HG03108 (cell line): ENCODE data around the gene PNMA1.

ENCODE experiments used
- ATAC-seq: cut with Tn5 transposase; IDR thresholded peaks from one replicate; pipeline ENCODE4 v1.9.1; 2021; ENCODE audit warnings: moderate library complexity; ENCODE audit not compliant: unreplicated experiment

Gene PNMA1, protein sequence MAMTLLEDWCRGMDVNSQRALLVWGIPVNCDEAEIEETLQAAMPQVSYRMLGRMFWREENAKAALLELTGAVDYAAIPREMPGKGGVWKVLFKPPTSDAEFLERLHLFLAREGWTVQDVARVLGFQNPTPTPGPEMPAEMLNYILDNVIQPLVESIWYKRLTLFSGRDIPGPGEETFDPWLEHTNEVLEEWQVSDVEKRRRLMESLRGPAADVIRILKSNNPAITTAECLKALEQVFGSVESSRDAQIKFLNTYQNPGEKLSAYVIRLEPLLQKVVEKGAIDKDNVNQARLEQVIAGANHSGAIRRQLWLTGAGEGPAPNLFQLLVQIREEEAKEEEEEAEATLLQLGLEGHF

DNA sequence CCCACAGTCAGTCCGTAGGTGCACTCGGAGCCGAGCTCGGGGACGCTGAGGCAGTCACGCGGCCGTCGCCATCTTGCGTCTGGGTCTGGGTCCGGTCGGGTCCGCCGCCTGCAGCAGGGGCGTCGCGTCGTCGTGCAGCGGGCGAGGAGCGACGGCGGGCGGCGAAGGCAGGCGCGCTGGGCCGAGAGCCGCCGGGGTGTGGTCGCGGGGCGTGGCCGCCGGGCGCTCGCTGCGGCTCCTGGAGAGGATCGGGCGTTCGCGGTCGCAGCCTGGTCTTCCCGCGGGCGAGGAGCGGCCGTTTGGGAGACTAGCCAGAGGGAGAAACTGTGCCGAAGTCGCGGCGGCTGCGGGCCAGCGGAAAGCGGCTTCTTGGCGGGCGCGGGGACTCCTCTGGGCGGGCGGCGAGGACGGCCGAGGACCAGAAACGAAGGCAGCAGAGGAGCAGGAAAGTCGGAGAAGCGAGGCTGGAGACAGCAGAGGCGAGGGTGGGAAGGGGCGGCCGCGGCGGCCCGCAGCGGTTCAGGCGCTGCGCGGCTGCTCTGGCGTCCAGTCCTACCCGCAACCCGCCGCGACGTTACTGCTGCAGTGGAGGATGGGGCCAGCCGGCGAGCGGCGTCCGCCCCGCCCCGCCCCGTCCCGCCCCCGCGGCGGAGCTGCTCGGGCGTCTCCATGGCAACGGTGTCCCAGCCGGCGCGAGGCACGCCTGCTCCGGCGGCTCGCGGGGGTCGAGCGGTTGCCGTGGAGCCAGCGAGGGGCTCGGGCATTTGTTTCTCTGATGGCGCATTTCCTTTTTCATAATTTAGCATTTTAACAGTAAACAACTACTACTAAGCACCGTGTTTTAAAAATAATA lies at the start of gene PNMA1:
PNMA1 (minus strand) TSS at position 582 of the 853 bp plus-strand sequence. CDS start 745 bp downstream, outside the sequence.
- ATAC-seq = peak; percentile 65

DNA sequence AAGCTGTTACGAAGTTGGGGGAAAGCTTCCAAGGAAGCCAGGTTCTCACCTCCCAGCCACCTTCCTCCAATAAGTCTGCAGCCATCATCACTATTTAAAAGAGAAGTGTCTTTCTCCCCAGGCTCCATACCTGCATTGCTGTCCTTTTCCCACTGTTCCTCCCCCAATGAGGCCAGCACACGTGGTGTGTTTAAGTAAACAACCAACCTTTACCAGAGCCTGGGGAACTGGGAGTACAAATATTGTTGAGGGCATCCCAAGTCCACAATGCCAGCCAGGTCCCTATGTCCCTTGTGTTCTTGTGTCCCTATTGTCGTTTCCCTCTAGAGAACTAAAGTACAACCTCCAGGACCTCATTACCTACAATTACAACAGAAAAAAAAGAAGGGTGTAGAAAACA lies 49.2 kb upstream of the PNMA1 start:
- ATAC-seq = no peak

DNA sequence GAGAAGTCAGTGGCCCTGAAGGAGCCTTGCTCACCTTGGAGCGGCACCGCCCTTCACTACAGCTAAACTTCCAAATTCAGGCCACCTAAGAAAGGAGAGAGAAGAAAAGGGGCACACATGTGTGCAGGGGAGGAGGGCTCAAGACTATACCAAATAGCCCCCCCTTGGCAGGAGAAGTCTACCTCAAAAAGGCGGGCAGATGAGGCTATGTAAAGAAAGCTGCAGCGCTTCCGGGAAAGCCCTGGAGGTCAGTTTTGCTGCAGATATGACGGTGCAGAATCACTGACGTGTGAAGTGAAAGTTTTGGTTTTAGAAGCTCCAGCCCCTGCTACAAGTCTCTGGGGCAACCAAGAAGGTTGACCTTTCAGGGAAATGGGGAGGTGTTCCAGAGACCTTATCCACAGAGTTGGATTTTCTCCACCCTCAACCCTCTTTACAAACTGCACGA lies 48.2 kb upstream of the PNMA1 start:
- ATAC-seq = peak; percentile 24

DNA sequence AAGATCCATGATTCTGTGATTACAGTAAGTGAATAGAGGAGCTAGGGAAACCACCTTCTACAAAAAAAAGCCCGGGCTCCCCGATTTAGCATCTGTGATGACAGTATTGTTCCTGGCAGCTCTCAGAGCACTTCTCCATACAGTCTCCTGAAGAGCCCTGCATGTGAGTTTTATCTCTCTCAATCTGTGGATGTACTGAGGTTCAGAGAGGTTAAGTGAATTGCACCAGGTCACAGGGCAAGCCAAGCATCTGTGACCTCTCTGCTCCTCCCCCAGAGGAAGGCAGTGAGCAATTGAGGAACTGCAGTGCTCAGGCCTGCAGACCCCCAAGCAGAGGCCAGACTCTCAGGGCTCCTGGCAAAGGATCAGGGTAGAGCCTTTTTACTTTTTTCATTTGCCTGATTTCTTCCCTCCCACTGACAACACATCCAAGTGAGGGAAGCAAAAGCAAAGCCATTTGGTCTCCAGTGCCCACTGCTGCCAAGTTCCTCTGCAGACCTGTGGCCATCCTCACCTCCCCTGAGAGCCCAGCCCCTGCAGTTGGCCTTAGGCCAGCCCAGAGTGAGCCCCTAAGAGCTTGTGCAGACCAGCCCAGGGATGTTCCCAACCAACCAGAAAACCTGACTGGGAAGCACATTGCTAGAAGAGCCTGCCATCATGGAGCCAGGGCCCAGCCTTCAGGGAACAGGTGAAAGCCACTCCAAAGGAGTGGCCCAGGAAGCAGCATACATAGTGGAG lies 47.6 kb upstream of the PNMA1 start:
- ATAC-seq = no peak

DNA sequence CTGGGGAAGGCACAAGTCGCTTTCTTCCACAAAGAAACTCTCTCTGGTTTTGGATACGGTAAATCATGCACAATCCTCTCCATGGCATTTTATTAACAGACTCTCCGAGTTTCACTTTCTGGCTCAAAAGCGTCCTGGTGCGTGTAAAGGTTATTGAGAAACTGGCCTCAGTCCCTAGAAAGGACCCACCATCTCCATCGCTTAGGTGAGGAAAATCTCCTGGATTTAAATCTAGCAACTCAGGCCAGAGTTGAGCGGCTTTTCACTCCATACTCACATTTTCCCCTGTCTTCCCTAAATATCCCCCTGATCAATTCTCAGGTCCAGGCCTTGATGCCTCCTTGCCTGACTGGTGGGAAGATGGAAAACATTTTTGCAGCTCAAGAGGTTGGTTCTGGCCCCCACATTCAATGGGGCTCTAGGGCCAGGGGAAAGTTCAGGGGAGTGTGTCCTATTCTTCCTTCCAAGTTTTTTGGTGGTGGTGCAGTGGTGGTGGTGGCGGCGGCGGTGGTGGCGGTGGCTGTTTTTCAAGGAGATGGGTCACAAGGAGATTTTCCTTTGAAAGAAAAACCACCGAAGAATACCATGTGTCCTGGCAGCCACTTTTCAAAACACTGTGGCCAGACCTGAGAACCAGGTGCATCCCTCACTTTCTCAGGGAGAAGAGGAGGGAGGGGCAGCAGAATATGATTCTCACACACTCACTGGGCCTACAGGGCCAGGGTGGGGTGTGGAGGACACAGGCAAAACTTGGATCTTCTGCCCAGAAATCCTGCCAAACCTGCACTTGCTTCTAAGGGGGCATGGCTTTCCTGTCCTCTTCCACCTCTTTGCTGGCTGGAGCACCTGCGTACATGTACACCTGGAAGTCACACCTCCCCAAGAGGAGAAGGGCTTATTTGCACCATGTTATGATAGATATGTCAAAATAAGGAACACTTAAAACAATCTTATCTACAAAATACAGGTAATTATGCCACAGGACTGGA lies 46.7 kb upstream of the PNMA1 start:
- ATAC-seq = no peak

DNA sequence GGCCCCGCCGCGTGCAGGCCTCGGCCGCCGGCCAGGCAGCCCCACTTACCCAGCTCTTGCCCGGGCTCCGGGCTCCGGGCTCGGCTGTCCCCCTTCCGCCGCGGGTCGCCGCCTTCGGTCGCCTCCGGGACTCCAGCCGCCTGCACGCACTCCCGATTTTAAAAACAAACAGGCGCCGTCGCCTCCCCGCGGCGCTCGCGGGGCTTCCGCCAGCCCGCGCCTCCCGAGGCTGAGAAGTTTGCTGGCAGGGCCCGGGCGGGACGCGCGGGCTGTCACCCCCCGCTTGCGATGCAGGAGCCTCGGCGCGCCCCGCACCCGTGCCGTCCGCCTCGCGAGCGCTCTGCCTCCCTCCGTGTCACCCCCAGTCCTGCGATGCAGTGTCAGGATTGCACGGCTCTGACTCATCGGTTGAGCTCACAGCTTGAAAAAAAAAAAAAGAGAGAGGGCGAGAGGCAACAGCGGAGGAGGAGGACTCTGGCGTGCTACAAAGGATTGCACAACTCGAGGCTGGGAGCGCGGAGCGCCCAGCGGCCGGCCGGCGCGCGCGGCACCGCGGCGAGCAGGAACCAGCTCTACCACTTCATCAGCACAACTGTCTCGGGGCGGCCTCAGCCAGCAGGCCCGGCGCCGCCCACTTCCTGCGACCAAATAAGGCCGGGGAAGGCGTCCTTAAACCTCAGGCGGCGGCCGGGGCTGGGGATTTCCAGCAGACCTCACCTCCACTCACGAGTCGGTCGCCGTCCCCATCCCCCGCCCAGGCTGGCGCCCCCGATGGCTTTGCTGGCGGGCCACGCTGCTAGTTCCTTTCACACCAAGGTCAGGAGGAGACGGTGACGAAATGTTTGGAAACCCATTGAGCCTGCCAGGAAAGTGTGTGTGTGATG lies 45.8 kb upstream of the PNMA1 start:
- peak; percentile 46 for ATAC-seq

DNA sequence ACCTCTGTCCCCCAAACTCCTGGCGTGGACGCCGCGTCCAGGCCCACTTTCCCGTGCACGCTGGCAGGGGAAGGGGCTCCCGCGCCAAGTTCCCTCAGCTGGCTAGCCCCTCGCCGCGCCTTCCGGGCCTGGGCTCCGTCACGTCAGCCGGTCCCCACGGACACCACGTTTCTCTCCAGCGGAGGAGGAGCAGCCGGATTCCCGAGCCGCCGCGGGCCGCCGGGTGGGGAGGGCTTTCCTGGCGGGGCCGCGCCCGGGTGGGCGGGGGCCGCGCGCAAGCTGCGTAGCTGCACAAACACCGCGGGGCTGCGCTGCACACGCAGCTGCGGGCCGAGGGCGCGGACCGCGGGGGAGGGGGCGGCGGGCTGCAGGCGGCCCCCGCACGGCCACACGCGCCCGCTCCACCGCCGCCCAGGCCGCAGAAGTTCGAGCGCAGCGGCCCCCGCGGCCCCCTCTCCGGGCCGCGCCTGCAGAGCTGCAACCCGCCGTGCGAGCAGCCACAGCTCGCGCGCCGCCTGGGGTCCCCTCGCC lies 45.1 kb upstream of the PNMA1 start:
- ATAC-seq = no peak

DNA sequence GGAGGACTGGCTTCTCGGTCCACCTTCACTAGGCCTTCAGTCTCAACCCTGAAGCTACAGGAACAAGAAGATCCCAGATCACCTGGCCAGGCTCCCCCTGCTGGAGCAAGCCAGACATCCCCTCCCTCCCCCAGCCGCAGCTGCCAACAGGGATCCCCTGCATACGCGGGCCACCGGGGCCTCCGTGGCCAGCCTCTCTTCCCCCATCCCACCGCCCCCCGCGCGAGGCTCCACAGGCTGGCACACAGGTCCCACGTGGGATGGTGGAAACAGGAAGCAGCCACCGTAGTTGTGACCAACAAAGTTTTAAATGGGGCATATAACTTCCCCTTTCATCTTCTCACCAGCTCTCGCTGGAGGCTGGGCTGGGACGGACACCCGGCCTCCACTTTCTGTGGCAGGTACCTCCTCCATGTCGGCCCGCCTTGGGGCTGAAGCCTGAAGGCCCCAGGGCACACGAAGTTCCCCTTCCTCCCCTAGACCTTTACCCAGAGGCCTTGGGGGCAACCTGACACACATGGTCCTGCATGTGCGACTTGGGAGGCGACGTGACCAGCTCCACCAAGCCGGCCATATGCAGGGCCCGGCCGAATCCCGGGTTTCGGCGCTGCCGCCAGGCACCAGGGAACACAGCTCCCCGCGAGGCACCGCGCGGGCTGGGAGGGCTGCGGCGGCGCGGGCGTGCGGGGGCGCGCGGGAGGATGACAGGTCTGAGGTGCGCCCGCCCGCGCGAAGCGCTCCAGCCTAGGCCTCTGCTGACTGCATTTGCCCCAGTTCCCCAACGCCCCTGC lies 44.4 kb upstream of the PNMA1 start:
- no peak for ATAC-seq

DNA sequence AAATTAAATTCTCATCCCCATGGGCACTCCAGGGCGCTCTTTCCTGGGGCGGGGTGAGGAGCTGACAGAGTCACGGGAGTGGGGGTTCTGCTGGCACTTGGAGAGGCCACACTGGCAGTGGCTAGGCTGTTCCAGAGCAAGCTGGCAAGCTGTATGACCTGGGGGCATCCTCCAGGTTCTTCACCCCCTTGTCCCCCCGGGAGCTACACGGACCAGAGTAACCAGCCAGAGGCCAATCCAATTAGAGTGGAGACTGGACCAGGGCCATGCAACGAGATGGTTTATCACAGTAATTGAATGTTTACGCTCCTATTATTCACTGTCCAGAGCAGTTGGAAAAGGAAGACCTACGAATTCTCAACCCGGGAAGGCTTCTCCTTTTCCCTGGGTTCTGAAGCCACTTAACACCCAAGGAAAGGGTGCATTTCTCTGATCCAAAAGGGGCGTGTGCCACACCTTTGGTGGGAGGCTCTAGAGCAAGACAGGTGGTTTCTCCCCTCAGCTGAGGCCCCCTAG lies 43.8 kb upstream of the PNMA1 start:
- ATAC-seq = no peak

DNA sequence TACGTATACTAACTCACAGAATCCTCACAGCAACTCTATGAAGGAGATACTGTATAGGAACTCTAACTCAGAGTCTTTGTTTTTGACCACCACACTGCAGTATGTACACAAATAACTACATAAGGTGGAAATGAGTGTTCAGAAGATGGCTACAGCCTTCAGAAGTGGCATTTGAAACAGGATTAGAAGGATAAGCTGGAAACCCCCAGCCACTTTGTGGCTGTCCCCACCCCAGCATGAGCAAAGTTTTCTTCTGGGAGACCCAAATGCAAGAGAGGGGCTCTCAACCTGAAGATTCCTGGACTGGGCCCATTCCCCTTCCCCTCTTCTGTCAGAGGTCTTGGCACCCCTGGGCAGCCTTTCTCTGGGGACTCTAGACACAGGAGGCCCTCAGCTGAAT lies 43.2 kb upstream of the PNMA1 start:
- ATAC-seq = no peak

DNA sequence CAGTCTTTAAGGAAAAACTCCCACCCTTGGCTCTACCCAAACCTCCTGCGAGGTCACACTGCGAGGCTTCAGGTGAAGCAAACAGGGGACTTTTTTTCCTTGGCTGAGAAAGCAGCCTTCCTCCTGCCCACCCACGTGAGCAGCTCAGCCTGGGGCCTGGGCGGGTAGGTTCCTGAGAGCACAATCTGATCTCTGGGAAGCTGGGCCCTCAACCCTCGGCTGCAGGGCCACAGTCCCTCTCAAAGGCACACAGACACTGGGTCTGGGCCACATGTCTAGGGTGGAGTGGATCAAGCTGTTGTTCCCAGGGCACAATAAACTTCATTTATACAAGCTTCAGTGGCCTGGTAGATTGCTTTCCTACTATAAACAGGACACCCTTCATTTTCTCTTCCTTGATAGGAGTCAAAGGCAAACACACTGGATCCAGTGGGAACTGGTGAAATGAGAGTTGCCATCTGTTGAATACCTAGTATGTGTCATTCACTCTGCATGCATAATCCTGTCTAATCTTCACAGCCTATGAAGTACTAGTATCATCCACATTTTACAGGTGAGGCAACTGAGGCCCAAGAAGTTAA lies 41.3 kb upstream of the PNMA1 start:
- ATAC-seq = no peak

DNA sequence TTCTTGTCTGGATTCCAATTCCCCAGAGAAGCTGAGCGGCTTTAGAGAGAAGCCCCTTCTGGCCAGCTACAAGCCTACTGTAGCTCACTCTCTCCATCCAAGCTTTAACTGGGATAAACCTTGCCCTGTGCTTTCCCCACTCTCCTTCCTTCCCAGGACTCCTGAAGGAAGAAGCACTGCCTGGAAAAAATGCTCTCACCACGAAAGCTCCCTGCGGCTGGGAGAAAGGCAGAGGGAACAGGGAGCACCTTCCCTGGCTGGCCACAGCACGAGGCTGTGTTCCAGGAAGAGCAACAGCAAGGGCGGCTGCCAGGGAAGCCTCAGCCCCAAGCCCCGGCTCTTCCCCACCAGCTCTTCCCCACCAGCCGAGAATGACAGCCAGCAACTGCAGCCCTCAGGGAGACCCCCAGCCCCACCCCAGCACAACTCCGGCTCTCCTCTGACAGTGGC lies 40.8 kb upstream of the PNMA1 start:
- ATAC-seq = no peak

DNA sequence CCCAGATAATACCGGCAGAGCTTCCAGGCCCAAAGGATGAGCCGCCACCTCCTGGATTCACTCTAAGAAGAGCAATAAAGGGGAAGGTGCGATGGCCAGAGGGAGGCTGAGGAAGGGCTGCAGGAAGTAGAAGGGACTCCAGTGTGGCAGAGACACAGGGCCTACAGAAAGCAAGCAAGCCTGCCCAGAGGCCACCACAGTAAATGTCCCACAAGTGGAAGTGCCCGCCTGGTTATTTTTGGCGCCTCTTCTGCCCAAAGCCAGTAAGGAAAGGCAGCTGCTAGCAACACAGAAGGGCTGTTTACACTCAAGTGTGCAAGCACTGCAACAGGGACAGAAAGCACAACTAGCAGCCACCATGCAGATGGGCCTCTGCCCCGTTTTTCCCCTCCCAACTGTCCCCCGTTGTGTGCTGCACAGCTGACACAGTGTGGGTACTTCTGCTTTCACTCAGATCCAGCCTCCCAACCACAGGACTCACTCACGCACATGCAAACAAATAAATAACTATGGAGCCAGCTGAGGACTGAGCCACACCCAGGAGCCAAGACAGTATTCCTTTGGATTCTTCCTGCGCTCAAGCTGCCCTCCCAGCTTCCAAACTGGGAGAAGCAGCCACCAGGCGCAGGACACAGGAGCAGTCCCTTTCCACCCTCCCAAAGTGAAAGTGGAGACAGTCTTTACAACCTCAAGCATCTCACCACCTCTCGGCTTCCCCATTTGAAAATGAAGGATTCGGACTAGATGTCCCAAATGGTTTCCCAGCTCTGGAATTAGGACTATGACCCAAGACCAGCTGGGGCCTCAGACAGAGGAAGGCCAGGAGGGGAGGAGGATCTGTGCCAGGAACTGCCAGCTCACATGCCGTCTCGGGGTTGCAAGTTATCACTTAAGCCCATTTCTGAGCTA lies 40.0 kb upstream of the PNMA1 start:
- peak; percentile 39 for ATAC-seq

DNA sequence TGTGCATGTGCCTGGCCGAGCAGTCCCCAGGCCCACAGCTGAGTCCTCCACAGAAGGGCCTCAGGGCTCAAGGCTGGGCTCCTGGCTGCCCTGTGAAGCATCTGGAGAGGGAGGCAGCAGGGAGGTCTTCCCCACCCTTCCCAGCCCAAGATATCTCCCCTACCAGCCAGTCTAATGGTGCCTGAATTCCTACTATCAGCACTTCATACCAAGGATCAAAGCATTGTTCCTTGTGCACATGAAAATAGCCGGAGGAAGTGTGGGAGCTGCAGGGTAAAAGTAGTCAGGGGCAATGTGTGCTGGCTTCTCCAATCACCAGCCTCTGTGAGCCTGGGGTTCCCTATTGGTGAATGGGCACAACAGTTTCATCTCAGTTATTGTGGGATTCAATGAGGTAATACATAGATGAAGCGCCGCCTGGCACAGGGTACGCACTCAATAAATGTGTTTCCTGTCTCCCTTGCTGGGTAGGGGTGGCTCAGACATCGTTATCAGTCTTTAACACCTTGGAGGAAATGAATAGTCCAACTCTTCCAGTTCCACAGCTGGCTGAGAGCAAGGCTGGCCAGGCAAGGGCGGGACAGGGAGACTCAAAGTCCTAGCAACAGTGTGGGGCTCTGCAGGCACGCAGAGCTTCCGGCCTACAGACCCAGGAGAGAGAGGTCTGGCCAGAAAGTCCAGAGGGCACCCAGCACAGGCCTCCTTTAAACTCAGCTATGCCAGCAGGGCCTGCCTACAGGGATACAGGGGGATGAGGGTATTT lies 39.1 kb upstream of the PNMA1 start:
- ATAC-seq = no peak

DNA sequence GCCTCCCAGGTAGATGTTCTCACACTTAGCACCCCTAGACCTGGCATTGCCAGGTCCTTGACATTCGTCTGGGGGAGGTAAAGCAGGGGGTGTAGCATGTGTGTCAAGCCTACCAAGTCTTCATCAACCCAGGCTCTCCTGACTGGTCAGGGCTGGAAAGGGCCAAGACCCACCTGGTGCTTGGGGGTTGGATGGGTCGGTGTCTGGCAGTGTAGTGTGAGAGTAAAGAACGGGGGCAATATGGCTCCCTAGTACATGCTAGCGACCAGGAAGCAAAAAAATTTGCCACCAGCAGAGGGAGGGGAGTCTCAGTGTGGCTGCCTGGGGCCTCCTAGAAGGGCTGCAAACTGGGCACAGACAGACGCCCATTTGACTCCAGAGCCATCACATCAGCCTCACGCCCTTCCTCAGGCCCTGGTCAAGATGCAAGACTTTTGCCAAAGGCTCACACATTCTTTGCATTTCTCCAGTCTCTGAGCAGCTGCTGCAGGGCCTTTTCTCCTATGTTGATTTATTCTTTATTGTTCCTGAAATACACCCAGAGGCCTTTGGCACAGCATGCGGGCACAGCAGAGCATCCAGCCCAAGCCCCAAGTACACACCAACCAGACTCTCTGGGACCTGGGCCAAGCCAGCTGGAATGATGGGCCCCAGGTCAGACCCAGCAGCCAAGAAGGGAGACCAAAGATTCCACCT lies 38.3 kb upstream of the PNMA1 start:
- ATAC-seq = no peak
